MM.1S (cell line): Measurements from ENCODE around the gene GNL3L.

Experiments
- EZH2 ChIP-seq: fragments of 300-600 bp; sonication (generic); optimal IDR thresholded peaks from 2 replicates; pipeline ENCODE3; 2017; ENCODE audit warnings: low read depth, mild to moderate bottlenecking, antibody characterized with exemption, low read length, mixed read lengths
- EZH2phosphoT487 ChIP-seq: fragments of 300-600 bp; sonication (generic); IDR thresholded peaks from 2 replicates; pipeline ENCODE4 v1.6.1; 2018; ENCODE audit warnings: antibody characterized with exemption, low read length
- TF ChIP-seq, protein P1 (sequence below): fragments of 300-600 bp; sonication (generic); IDR thresholded peaks from 2 replicates; pipeline ENCODE4 v1.5.1; 2016; ENCODE audit warnings: antibody characterized with exemption, low read length, mixed read lengths

DNA sequence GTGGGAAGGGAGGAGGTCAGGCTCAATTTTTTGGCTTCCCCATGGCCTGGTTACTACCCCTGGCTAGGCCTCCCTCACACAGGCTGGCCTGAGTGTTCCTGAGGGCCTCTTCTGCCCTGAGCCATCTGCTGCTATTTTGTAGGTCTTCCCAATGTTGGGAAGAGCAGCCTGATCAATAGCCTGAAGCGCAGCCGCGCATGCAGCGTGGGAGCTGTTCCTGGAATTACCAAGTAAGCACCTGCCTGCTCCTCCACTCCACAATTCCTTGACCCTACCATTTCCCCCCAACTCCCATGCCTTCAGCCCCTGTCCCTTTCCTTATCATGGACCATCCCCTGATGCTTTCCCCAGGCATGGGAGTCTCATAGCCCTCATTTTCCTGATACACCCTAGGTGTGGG lies 20.8 kb downstream of the GNL3L start:
- TF ChIP-seq, protein P1, sequence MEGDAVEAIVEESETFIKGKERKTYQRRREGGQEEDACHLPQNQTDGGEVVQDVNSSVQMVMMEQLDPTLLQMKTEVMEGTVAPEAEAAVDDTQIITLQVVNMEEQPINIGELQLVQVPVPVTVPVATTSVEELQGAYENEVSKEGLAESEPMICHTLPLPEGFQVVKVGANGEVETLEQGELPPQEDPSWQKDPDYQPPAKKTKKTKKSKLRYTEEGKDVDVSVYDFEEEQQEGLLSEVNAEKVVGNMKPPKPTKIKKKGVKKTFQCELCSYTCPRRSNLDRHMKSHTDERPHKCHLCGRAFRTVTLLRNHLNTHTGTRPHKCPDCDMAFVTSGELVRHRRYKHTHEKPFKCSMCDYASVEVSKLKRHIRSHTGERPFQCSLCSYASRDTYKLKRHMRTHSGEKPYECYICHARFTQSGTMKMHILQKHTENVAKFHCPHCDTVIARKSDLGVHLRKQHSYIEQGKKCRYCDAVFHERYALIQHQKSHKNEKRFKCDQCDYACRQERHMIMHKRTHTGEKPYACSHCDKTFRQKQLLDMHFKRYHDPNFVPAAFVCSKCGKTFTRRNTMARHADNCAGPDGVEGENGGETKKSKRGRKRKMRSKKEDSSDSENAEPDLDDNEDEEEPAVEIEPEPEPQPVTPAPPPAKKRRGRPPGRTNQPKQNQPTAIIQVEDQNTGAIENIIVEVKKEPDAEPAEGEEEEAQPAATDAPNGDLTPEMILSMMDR: no peak
- TF ChIP-seq EZH2: no peak
- no peak for TF ChIP-seq EZH2phosphoT487
